ENCODE results near the gene CANT1.

- TF ChIP-seq CTCF (conservative IDR thresholded peaks at IDR 0.05) (no peak; the same call in 1 of the 2 replicates), ZFX (IDR thresholded peaks at IDR 0.05) (no peak)
Measured at GRCh38 chr17:79046197-79046915, 36.8 kb upstream of the CANT1 start.
